HG02973 (cell line): ENCODE results near the gene ADARB2.
"Not testable (repeated sequence)": the region's sequence is repeated elsewhere in the genome, so short reads cannot be mapped to it uniquely, and the experiment has no call there.

ENCODE experiments used
- ATAC-seq: cut with Tn5 transposase; IDR thresholded peaks from one replicate; pipeline ENCODE4 v1.9.1; 2021; ENCODE audit warnings: moderate library complexity; ENCODE audit not compliant: unreplicated experiment

The ADARB2 gene

DNA sequence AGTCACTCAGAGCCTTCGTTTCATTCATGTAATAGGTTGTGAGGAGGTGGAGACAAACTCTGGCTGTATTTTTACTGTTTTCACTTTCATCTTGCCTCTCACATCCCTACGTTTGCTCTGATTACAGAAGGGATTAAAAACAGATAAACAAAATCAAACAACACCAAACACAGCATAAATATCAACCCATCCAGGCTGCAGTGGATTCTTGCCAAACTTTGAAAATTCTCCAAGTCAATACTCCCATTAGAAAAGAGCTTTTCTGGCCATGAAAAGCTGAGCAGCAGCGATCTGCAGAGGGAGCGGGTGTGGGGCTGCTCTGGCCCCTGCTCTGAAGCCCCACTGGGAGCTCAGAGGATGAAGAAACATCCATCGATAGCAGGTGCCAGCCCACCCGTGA is 397.9 kb downstream of the ADARB2 start:
- no peak for ATAC-seq

- no peak for ATAC-seq
Observed at GRCh38 chr10:1335642-1336041, 401.7 kb downstream of the ADARB2 start.

DNA sequence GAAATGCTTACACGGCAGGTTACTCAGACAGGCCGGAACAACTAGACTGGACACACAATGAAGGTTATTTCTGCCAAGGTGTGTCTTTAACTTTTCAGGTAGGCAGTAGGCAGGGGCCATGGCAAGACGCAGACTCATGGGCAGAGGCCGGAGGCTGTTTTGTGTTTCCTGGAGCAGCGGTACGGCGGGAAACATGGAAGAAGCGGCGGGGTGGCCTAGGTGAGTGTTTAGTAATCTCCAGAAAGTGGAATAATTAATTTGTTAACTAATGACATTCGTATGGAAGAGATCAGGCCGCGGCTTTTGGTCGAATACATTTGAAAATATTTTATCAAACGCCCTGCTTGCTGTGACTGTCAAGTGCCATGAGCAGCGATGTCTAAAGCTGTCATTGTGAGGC is 403.3 kb downstream of the ADARB2 start:
- ATAC-seq = no peak

- ATAC-seq = no peak
Observed at GRCh38 chr10:1331560-1331959, 405.8 kb downstream of the ADARB2 start.

- ATAC-seq = no peak
Observed at GRCh38 chr10:1329622-1330021, 407.7 kb downstream of the ADARB2 start.

DNA sequence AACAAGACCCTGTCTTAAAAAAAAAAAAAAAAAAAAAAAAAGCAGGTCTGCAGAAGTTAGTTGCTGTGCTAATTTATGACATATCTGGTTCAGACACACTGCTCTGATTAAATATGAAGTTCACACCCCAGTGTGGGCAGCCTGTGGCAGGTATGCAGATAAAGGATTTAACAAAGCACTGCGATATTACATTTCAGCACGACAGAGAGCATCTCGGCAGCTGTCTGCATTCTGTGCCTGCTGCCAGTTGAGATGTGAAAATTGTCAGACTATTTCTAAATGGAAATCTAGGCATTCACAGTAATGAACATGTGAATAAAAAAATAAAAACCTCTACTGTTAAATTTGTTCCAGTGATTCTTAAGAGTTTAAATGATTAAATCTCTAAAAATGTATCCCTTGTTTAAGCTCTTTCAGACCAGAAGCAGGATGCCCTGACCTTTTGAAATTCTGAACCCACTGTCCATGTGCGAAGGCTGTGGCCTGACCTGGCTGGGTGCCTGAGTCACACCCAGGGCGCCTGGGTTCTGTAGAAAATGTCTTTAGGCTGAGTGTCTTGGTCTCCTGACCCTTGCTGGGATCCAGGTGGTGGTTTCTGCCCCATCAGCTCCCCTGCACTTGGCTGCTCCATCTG is 408.2 kb downstream of the ADARB2 start:
- ATAC-seq = no peak

GRCh38 chr10:1328161-1328823 is 409.0 kb downstream of the ADARB2 start:
- ATAC-seq = no peak

GRCh38 chr10:1327759-1328158 is 409.6 kb downstream of the ADARB2 start:
- ATAC-seq = no peak

GRCh38 chr10:1326514-1326913 is 410.8 kb downstream of the ADARB2 start:
- not testable (repeated sequence) for ATAC-seq

DNA sequence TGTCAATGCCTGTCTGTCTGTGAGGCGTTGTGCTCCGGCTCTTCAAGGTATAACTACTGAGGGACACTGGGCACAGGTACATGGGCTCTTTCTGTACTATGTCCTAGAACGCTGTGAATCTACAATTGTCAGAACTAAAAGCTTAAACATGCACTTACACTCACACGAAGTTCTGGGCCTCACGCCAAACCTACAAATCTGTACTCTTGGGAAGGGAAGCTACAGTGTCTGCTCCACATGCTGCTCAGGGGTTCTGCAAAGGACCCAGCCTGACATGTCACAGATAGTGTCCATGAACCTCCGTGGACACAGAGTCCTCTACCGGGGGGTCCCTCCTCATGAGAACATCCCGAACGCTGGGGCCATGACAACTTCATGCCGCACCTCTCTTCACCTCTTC is 412.4 kb downstream of the ADARB2 start:
- ATAC-seq = no peak

DNA sequence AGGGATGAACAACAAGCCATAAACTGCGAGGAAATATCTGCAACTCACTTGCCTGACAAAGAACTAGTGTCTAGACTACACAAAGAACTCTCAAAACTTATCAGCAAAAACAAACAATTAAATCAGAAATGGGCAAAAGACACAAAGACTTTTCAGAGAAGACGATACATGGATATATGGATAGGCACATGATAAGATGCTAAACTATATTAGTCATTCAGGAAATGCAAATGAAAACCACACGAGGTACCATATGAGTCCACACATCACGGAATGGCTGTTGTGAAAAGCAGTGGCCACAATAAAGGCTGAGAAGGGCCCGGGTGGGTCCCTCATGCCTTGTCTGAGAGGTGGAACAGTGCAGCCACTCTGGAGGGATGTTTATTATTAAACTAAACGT is 413.4 kb downstream of the ADARB2 start:
- peak; percentile 67 for ATAC-seq

DNA sequence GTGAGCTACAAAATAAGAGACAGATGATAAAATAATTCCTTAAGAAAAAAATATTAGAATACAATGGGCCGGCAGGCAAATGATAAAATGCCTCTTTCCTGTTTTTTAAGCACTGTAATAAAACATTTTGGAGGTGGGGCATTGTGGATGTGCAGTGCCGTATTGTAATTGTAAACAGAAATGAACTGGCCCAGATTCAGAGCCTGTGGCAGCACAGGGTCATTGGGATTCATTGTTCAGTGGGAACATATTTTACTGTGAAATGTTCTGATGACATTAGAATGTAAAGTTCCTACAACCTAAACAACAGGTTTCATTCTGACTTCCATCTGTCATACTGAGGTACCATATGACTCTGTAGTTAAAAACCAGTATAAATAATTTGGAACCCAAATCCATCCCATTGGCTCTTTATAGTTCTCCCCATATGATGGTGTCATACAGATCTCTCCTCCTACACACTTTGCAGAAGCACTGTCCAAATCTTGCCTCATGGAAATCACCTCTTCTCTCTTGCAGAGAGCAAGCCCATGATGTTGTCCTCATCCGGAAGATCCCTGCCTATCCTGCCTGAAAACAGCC is 416.5 kb downstream of the ADARB2 start:
- ATAC-seq = no peak

GRCh38 chr10:1316809-1317143 is 420.5 kb downstream of the ADARB2 start:
- ATAC-seq = no peak

- ATAC-seq = no peak
Observed at GRCh38 chr10:1316121-1316808, 421.1 kb downstream of the ADARB2 start.

DNA sequence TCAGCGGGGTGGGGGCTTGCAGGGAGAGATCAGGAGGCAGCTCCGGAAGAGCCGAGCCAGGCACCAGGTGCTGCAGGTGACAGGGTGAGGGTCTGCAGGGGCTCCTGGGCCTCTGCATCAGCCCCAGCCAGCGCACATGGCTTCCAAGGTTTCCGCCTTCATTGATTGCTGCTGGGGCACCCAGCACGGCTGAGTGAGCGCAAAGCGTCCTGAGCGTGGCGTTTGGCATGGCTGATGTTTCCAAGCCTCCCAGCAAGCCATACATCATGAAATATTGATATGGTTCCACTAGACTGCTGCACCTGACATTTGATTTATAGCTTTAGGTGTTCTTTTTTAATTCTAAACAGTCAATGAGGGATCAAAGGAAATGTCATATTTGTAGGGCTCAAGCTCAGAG is 422.1 kb downstream of the ADARB2 start:
- ATAC-seq = no peak

GRCh38 chr10:1311726-1312125 is 425.6 kb downstream of the ADARB2 start:
- no peak for ATAC-seq

GRCh38 chr10:1310271-1310789 is 427.0 kb downstream of the ADARB2 start:
- no peak for ATAC-seq

GRCh38 chr10:1309617-1310270 is 427.6 kb downstream of the ADARB2 start:
- ATAC-seq = no peak

GRCh38 chr10:1308962-1309616 is 428.2 kb downstream of the ADARB2 start:
- ATAC-seq = no peak

DNA sequence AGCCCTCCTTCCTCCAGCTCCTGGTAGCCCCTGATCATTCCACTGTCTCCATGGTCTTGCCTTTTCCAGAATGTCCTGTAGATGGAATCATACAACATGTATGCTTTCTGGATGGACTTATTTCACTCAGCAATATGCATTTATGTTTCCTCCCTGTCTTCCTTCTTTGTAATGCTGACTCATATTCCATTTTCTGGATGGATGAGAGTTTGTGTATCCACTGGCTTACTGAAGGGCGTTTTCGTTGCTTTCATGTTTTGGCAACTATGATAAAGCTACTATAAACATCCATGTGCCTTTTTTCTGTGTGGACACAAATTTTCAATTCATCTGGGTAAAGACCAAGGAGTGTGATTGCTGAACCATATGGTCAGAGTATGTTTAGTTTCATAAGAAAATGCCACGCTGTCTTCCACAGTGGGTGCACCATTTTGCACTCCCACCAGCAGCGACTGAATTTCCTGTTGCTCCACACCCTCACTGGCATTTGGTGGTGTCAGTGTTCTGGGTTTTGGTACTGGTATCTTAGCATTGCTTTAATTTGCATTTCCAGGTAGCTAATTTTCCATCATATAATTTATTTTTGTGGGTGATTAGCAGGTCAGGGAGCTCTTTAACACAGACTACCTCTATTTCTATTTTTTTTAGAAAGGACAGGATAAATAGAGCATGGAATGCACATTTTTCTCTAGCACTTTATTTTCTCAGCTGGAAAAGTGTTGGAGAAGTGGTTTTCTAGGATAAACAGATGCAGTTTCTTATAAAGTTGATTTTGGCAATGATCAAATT is 429.0 kb downstream of the ADARB2 start:
- ATAC-seq = no peak
